GM18498 (cell line): ENCODE measurements around the gene UPK1B.

Experiments used
- ATAC-seq: cut with Tn5 transposase; IDR thresholded peaks from one replicate; pipeline ENCODE4 v1.9.1; 2021; ENCODE audit warnings: mild to moderate bottlenecking, moderate library complexity; ENCODE audit not compliant: unreplicated experiment

UPK1B gene

GRCh38 chr3:119175872-119176756 is 2.7 kb downstream of the UPK1B start:
- no peak for ATAC-seq

- no peak for ATAC-seq
Observed at GRCh38 chr3:119176778-119177177, 3.4 kb downstream of the UPK1B start.

- ATAC-seq = no peak
Observed at GRCh38 chr3:119177321-119177720, 3.9 kb downstream of the UPK1B start.

- no peak for ATAC-seq
Observed at GRCh38 chr3:119181765-119182164, 8.4 kb downstream of the UPK1B start.

- ATAC-seq = no peak
Observed at GRCh38 chr3:119184111-119184510, 10.7 kb downstream of the UPK1B start.

- no peak for ATAC-seq
Observed at GRCh38 chr3:119184796-119185570, 11.6 kb downstream of the UPK1B start.

- ATAC-seq = no peak
Observed at GRCh38 chr3:119187266-119187665, 13.9 kb downstream of the UPK1B start.

GRCh38 chr3:119191800-119192199 is 18.4 kb downstream of the UPK1B start:
- no peak for ATAC-seq

GRCh38 chr3:119194237-119195150 is 21.1 kb downstream of the UPK1B start:
- ATAC-seq = no peak

GRCh38 chr3:119195151-119195476 is 21.7 kb downstream of the UPK1B start:
- no peak for ATAC-seq

- no peak for ATAC-seq
Observed at GRCh38 chr3:119195911-119196310, 22.5 kb downstream of the UPK1B start.

GRCh38 chr3:119205209-119205608 is 31.8 kb downstream of the UPK1B start:
- ATAC-seq = no peak

- no peak for ATAC-seq
Observed at GRCh38 chr3:119205685-119206084, 32.3 kb downstream of the UPK1B start.

- ATAC-seq = peak; percentile 51
Observed at GRCh38 chr3:119206611-119207511, 33.5 kb downstream of the UPK1B start.

- no peak for ATAC-seq
Observed at GRCh38 chr3:119207512-119207875, 34.1 kb downstream of the UPK1B start.

GRCh38 chr3:119211193-119211592 is 37.8 kb downstream of the UPK1B start:
- no peak for ATAC-seq

- no peak for ATAC-seq
Observed at GRCh38 chr3:119211803-119212202, 38.4 kb downstream of the UPK1B start.

GRCh38 chr3:119219069-119219468 is 45.7 kb downstream of the UPK1B start:
- peak; percentile 94 for ATAC-seq

- no peak for ATAC-seq
Observed at GRCh38 chr3:119220198-119220597, 46.8 kb downstream of the UPK1B start.
